ENCODE measurements around the gene SEMA3A. TPM values are rescaled to one million over a fixed set of nuclear protein-coding genes. Genes with fewer than 3 reads are reported as not detected.

The SEMA3A gene
- total and polyA plus RNA-seq, 7 donors = 0.23 to 83.8 (median 50.1) TPM

GRCh38 chr7:84076219-84076618, 118.4 kb downstream of the SEMA3A start:
- Histone ChIP-seq H3K9me3 (no peaks in the 10 kb centered on the region), H3K27me3 (no peaks in the 10 kb centered on the region), H3K27ac (no peak overlapping the region), H3K4me1 (peaks cover 0 to 22% (median 5%) of the 10 kb centered on the region in 4 donors), H3K4me3 (no peak overlapping the region), H3K36me3 (no peaks in the 10 kb centered on the region)
- DNase-seq = no peak
- WGBS, 2 donors = 93 to 97% methylated on average over 1 of the region's 1 CpG
- intact Hi-C loops (cut with DNase I) = no loop called here
- TF ChIP-seq POLR2A (IDR thresholded peaks at IDR 0.05) (no peak), POLR2AphosphoS5 (IDR thresholded peaks at IDR 0.05) (no peak), EP300 (IDR thresholded peaks at IDR 0.05) (no peak)
- TF ChIP-seq, protein P1, sequence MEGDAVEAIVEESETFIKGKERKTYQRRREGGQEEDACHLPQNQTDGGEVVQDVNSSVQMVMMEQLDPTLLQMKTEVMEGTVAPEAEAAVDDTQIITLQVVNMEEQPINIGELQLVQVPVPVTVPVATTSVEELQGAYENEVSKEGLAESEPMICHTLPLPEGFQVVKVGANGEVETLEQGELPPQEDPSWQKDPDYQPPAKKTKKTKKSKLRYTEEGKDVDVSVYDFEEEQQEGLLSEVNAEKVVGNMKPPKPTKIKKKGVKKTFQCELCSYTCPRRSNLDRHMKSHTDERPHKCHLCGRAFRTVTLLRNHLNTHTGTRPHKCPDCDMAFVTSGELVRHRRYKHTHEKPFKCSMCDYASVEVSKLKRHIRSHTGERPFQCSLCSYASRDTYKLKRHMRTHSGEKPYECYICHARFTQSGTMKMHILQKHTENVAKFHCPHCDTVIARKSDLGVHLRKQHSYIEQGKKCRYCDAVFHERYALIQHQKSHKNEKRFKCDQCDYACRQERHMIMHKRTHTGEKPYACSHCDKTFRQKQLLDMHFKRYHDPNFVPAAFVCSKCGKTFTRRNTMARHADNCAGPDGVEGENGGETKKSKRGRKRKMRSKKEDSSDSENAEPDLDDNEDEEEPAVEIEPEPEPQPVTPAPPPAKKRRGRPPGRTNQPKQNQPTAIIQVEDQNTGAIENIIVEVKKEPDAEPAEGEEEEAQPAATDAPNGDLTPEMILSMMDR (IDR thresholded peaks at IDR 0.05) = no peak

DNA sequence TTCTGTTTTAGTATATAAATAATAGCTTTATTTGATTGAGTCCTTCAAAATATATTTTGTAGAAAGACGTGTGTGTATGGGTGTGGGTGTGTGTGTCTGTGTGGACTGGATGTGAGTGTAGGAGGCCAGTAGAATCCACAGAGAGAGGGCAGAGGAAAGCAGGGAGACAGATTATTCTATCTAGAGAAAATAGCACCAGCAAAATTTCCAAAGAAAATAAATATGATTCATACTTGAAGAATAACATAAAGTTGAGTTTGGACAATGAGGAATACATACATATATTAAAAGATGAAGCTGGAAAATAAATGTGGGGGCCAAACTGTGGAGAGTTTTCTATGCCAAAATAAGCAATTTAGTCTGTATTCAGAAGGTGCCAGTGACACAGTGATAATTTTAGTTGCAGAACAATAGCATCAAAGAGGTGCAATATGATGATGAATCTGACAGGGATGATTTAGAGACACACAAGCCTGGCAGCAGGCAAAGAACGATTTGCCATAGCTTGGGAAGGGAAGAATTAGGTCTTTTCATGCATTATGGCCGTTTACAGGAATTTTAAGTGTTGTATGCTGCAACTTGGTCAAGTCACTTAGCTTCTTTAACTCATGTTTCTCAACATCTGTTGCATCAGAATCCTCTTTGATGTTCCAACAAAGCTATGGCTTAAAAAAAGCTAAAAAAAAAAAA, 121.3 kb downstream of the SEMA3A start:
- H3K9me3 ChIP-seq = no peaks in the 10 kb centered on the region
- peak overlapping the region in 1 of 4 donors; percentile 18 for H3K27ac ChIP-seq
- no peak overlapping the region for H3K4me3 ChIP-seq
- no peaks in the 10 kb centered on the region for H3K27me3 ChIP-seq
- no peaks in the 10 kb centered on the region for H3K36me3 ChIP-seq
- intact Hi-C loops (cut with DNase I) = no loop called here
- 36 to 59% methylated on average over 3 of the region's 3 CpGs for WGBS, 2 donors
- DNase-seq = no peak
- peaks cover 0 to 26% (median 5%) of the 10 kb centered on the region in 4 donors for H3K4me1 ChIP-seq
- TF ChIP-seq POLR2AphosphoS5 (IDR thresholded peaks at IDR 0.05) (no peak), POLR2A (IDR thresholded peaks at IDR 0.05) (no peak), EP300 (IDR thresholded peaks at IDR 0.05) (no peak)
- TF ChIP-seq, protein P1 (IDR thresholded peaks at IDR 0.05) = no peak

- TF ChIP-seq, protein P1 (IDR thresholded peaks at IDR 0.05) = no peak
- 27 to 56% methylated on average over 2 of the region's 2 CpGs for WGBS, 2 donors
Observed at GRCh38 chr7:84070770-84071169, 123.8 kb downstream of the SEMA3A start.

GRCh38 chr7:84069999-84070500, 124.5 kb downstream of the SEMA3A start:
- H3K4me3 ChIP-seq = no peak overlapping the region
- TF ChIP-seq, protein P1 (IDR thresholded peaks at IDR 0.05) = no peak
- no peak for TF ChIP-seq POLR2AphosphoS5 (IDR thresholded peaks at IDR 0.05)
- TF ChIP-seq EP300 (IDR thresholded peaks at IDR 0.05) = no peak
- no peak for TF ChIP-seq POLR2A (IDR thresholded peaks at IDR 0.05)
- H3K9me3 ChIP-seq = no peaks in the 10 kb centered on the region
- intact Hi-C loops (cut with DNase I) = no loop called here
- no peaks in the 10 kb centered on the region for H3K36me3 ChIP-seq
- H3K27ac ChIP-seq = no peak overlapping the region
- no peak for DNase-seq
- H3K4me1 ChIP-seq = peaks cover 0 to 26% (median 5%) of the 10 kb centered on the region in 4 donors
- no peaks in the 10 kb centered on the region for H3K27me3 ChIP-seq
- WGBS, 2 donors = 11 to 43% methylated on average over 2 of the region's 2 CpGs

More at GRCh38 chr7:84070770-84071169, 123.8 kb downstream of the SEMA3A start:
- peaks cover 0 to 26% (median 5%) of the 10 kb centered on the region in 4 donors for H3K4me1 ChIP-seq
- no peak overlapping the region for H3K4me3 ChIP-seq
- no peak for DNase-seq
- H3K36me3 ChIP-seq = no peaks in the 10 kb centered on the region
- H3K27ac ChIP-seq = no peak overlapping the region
- H3K9me3 ChIP-seq = no peaks in the 10 kb centered on the region
- no peaks in the 10 kb centered on the region for H3K27me3 ChIP-seq
- intact Hi-C loops (cut with DNase I) = no loop called here

Measured in sigmoid colon (tissue), 7 donors.